Sigmoid colon (tissue), 4 donors: ENCODE data around the gene OR52W1.

Source experiments
- CTCF ChIP-seq, 4 experiments: fragments of 450-650 bp in 3 of 4; fragments of 200-600 bp in 1 of 4; IDR thresholded peaks; one replicate each; pipeline ENCODE4 v1.5.1; 2016 to 2019; ENCODE audit warnings: antibody characterized with exemption in 4 of 4, mild to moderate bottlenecking in 3 of 4, moderate library complexity in 2 of 4
- POLR2A ChIP-seq, 2 donors: fragments of 450-650 bp; IDR thresholded peaks; one replicate each; pipeline ENCODE4 v1.6.1; 2016; ENCODE audit warnings: antibody characterized with exemption in 2 of 2, mild to moderate bottlenecking in 2 of 2, moderate library complexity in 2 of 2
- POLR2AphosphoS5 ChIP-seq, 4 donors: sonication (generic); formaldehyde crosslinking; IDR thresholded peaks; one replicate each; pipeline ENCODE4 v1.6.1; 2017; ENCODE audit warnings: antibody characterized with exemption in 4 of 4

GRCh38 chr11:6170226-6170625 is 28.8 kb upstream of the OR52W1 start, which contains the start of gene OR52B2:
- TF ChIP-seq CTCF (IDR thresholded peaks at IDR 0.05) (no peak), POLR2AphosphoS5 (IDR thresholded peaks at IDR 0.05) (no peak), POLR2A (IDR thresholded peaks at IDR 0.05) (no peak)
